Forelimb muscle (tissue), 1 donor: Measurements from ENCODE around the gene CDC42BPB. TPM values are rescaled to one million over a fixed set of nuclear protein-coding genes. Genes with fewer than 3 reads are reported as not detected.

ENCODE experiments used
- DNase-seq: peaks from one replicate; pipeline ENCODE4 v3.0.0-alpha.2; 2013; ENCODE audit warnings: low read depth
- polyA plus RNA-seq: library from polyadenylated mRNA; unstranded; fragments of 120-200 nt; gene quantifications from one replicate; pipeline ENCODE4 v1.2.1, GENCODE V29; 2013; ENCODE audit not compliant: insufficient read length

The CDC42BPB gene
- polyA plus RNA-seq, 1 donor, result 50.8 TPM

- no peak for DNase-seq
These were observed 37.9 kb upstream of the CDC42BPB start for GRCh38 chr14:103095210-103095778.

- no peak for DNase-seq
These were observed 37.3 kb upstream of the CDC42BPB start, which contains the start of gene EXOC3L4 for GRCh38 chr14:103094406-103095209. Gene EXOC3L4, plus strand, starts transcription at chr14:103094725. Its CDS starts 5,495 bp downstream, at chr14:103100220.

GRCh38 chr14:103093856-103094405, 36.6 kb upstream of the CDC42BPB start:
- no peak for DNase-seq

GRCh38 chr14:103091883-103092222, 34.5 kb upstream of the CDC42BPB start:
- DNase-seq, result no peak

- no peak for DNase-seq
These were observed 33.9 kb upstream of the CDC42BPB start for GRCh38 chr14:103091041-103091882.

GRCh38 chr14:103090481-103091020, 33.2 kb upstream of the CDC42BPB start:
- no peak for DNase-seq

GRCh38 chr14:103089386-103090335, 32.3 kb upstream of the CDC42BPB start:
- DNase-seq, result no peak

GRCh38 chr14:103088921-103089320, 31.6 kb upstream of the CDC42BPB start:
- DNase-seq, result no peak

- DNase-seq, result no peak
These were observed 30.0 kb upstream of the CDC42BPB start for GRCh38 chr14:103087343-103087835.

- DNase-seq, result no peak
These were observed 29.5 kb upstream of the CDC42BPB start for GRCh38 chr14:103086771-103087342.

- no peak for DNase-seq
These were observed 28.1 kb upstream of the CDC42BPB start for GRCh38 chr14:103085106-103086091.

- DNase-seq, result no peak
These were observed 26.9 kb upstream of the CDC42BPB start, which contains the start of gene LBHD2 for GRCh38 chr14:103084021-103084919. Gene LBHD2, plus strand, starts transcription at chr14:103084210. Its CDS starts 1,803 bp downstream, at chr14:103086013.

GRCh38 chr14:103081951-103082350, 24.6 kb upstream of the CDC42BPB start:
- DNase-seq, result no peak

- no peak for DNase-seq
These were observed 21.7 kb upstream of the CDC42BPB start for GRCh38 chr14:103078860-103079587.

GRCh38 chr14:103078420-103078749, 21.0 kb upstream of the CDC42BPB start:
- peak; percentile 46 for DNase-seq

GRCh38 chr14:103074729-103075367, 17.5 kb upstream of the CDC42BPB start:
- no peak for DNase-seq
